Amygdala (tissue), 56 donors: ENCODE data around the gene XXYLT1.
A peak's percentile ranks its signal among the peaks of the same experiment; 100 is the strongest.
"Not testable (repeated sequence)": the region's sequence is repeated elsewhere in the genome, so short reads cannot be mapped to it uniquely, and the experiment has no call there.

ENCODE experiments used
- DNase-seq, 56 donors: peaks; one replicate each; lab custom pipeline; 2025; lab: John Stamatoyannopoulos, UW

XXYLT1 gene, protein sequence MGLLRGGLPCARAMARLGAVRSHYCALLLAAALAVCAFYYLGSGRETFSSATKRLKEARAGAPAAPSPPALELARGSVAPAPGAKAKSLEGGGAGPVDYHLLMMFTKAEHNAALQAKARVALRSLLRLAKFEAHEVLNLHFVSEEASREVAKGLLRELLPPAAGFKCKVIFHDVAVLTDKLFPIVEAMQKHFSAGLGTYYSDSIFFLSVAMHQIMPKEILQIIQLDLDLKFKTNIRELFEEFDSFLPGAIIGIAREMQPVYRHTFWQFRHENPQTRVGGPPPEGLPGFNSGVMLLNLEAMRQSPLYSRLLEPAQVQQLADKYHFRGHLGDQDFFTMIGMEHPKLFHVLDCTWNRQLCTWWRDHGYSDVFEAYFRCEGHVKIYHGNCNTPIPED

DNA sequence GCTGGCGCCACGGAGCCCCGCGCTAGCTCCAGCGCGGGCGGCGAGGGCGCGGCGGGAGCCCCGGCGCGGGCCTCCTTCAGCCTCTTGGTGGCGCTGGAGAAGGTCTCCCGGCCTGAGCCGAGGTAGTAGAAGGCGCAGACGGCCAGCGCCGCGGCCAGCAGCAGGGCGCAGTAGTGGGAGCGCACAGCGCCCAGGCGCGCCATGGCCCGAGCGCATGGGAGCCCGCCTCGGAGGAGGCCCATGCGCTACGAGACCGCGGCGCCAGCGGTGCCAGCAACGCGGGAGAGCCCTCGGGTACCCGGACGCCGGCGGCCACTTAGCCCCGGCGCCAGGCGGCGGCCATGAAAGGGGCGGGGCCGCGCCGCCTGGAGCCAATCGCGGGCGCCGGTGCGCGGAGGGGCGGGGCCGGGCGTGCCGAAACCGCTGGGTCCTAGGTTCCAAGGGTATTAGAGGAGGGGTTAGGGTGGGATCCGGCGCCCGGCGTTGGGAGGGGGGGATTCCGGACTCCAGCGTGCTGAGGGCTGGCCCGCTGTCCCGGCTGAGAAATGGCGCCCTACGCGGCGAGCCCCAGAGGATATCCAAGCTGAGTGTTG is at the start of gene XXYLT1:
TSS of gene XXYLT1 (minus strand) at position 343 of the 593 bp plus-strand sequence. CDS start at position 242, 101 bp downstream.
- peak in 54 of 56 donors; percentile 41 to 90 (median 76) for DNase-seq

DNA sequence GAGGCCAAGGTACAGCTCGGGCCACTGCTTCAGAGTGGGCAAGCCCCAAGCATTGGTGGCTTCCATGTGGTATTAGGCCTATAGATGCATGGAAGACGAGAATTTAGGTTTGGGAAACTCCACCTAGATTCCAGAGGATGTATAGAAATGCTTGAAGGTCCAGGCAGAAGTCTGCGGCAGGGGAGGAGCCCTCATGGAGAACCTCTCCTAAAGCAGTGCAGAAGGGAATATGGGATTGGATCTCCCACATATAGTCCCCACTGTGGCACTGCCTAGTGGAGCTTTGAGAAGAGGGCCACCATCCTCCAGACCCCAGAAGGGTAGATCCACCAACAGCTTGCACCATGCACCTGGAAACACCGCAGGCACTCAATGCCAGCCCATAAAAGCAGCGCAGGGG is 48.1 kb upstream of the XXYLT1 start:
- DNase-seq = no peak

DNA sequence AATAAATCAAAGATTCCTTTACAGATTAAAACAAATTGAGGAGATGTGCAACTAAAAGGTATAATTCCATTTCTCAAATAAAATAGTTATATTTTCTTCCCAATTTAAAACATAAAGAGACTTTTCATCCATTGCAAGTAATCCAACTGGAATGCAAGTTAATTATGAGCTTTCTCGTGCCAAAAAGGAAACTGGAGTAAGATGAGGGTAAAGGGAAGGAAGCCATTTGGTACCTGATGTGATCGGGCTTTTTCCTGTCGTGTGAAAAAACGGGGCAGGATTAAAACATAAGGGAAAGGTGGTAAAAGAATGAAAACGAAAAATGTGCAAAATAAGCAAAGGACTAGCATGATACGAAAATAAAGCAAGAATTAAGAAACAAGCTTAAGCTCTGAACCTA is 41.8 kb upstream of the XXYLT1 start:
- no peak for DNase-seq

GRCh38 chr3:195307711-195308110 is 36.8 kb upstream of the XXYLT1 start:
- DNase-seq = no peak

- DNase-seq = no peak
Measured at GRCh38 chr3:195306369-195306768, 35.4 kb upstream of the XXYLT1 start.

GRCh38 chr3:195302431-195302830 is 31.5 kb upstream of the XXYLT1 start:
- DNase-seq = no peak

- no peak for DNase-seq
Measured at GRCh38 chr3:195297446-195297845, 26.5 kb upstream of the XXYLT1 start.

- DNase-seq = no peak
Measured at GRCh38 chr3:195296662-195297061, 25.7 kb upstream of the XXYLT1 start.

- DNase-seq = no peak
Measured at GRCh38 chr3:195291121-195291520, 20.2 kb upstream of the XXYLT1 start.

- not testable (repeated sequence) for DNase-seq
Measured at GRCh38 chr3:195290643-195291042, 19.7 kb upstream of the XXYLT1 start.

- DNase-seq = no peak
Measured at GRCh38 chr3:195286115-195286872, 15.3 kb upstream of the XXYLT1 start.

DNA sequence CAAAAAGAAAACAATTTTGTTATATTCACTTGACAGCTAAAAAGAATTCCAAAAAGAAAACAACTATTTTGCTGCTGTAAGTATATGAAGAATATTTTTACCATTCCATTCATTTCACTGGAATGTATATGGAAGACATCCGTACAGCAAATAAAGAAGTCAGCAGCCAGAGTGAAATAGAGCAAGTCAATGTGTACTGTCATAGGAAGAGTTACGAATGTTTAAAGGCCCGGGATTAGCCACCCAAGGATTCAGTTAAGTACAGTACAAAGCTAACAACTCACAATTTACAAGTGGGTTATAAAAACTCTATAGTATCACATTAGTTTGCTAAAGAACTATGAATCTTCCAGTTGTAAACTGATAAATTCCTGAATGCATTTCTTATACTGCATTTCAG is 14.4 kb upstream of the XXYLT1 start:
- DNase-seq = no peak

GRCh38 chr3:195284842-195285241 is 13.9 kb upstream of the XXYLT1 start:
- no peak for DNase-seq

GRCh38 chr3:195282961-195283360 is 12.0 kb upstream of the XXYLT1 start:
- DNase-seq = no peak

GRCh38 chr3:195274259-195274966 is 3.5 kb upstream of the XXYLT1 start:
- DNase-seq = no peak

DNA sequence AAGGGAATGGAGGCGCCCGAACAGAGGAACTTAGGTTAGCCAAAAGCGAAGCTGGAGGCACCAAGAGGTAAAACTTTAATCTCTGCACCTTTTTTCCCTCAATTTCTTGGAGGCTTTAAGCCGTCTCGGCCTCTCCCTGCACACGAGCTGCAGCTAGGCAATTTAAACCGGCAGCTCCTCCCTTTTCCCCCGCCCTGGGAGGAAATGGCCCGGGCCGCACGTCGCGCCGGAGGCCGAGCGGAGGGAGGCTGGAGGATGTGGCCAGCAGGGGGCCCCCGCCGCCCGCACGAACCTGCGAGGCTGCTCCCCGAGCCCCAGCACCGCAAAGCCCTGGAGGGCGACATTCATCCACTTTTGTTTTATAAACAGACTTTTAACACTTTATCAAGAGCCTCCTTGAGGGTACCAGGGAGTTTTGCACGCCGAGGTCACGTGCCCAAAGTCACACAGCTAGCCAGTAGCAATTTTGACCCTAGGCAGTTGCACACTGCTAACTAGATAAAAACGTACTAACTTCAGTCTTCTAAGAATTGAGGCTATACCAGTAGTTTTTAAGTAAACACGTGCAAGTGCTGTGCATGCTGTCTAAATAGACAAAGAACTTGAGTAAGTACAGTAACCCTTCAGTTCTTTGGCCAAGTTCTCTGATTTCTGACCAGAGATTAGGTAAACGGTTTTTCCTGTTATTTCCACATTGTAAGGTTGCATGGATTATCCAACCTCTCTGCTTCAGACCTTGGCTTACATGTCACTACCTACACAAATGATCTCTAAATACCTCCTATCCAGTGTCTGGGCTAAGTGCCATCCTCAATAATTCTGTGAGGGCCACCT is 668 bp upstream of the XXYLT1 start:
- peak; percentile 25 to 90 (median 78) for DNase-seq

DNA sequence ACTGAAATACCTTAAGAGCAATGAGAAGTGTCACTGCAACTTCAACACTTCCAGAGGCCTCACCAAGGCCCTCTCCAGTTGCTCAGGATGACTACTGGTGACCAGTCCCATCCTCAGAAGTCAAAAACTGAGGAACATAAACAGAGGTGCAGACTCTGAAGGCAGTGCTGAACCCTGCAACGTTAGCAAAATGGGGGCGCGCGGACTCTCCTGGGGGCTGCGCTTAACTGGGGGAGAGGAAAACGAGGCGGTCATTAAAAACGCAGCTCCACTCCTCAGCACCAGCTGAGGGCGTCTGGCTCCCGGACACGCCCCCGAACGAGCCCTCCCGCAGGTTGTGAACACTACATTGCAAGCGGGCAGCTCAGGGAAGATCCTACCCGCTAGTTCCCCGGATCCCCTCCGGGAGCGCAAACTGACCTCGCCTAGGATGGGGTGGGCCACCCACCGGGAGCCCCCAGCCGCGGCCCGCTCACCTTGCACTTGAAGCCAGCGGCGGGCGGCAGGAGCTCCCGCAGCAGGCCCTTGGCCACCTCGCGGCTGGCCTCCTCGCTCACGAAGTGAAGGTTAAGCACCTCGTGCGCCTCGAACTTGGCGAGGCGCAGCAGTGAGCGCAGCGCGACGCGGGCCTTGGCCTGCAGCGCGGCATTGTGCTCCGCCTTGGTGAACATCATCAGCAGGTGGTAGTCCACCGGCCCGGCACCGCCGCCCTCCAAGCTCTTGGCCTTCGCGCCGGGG is 711 bp downstream of the XXYLT1 start:
- peak in 10 of 56 donors; percentile 14 to 61 (median 37) for DNase-seq

- DNase-seq = no peak
Measured at GRCh38 chr3:195269375-195270078, 1.4 kb downstream of the XXYLT1 start.
